H1 (cell line): ENCODE measurements around the gene CHTF18.

Experiments used
- CTCF ChIP-seq, 3 experiments: IDR thresholded peaks; 1 replicate in 2 of 3; 2 replicates in 1 of 3; pipeline versions ENCODE4 v1.5.1 to v1.6.1; 2011; ENCODE audit warnings: low read length in 3 of 3, mild to moderate bottlenecking in 3 of 3, inconsistent platforms in 2 of 3, low read depth in 1 of 3, moderate library complexity in 1 of 3; ENCODE audit not compliant: insufficient read depth in 1 of 3; ENCODE audit errors: control extremely low read depth in 1 of 3
- FOSL1 ChIP-seq: IDR thresholded peaks from 2 replicates; pipeline ENCODE4 v1.6.1; 2011; ENCODE audit warnings: mild to moderate bottlenecking, low read depth, low read length, moderate library complexity; ENCODE audit not compliant: insufficient read depth
- MAFK ChIP-seq: IDR thresholded peaks from 2 replicates; pipeline ENCODE4 v1.6.1; 2012; ENCODE audit warnings: low read depth, mild to moderate bottlenecking, improper control_type of control experiment, low read length
- POLR2A ChIP-seq, 2 experiments: IDR thresholded peaks; 1 replicate in 1 of 2; 2 replicates in 1 of 2; pipeline ENCODE4 v1.6.1; 2011; ENCODE audit warnings: low read depth in 2 of 2, low read length in 2 of 2, mild to moderate bottlenecking in 2 of 2; ENCODE audit errors: control extremely low read depth in 1 of 2
- POLR2AphosphoS5 ChIP-seq: IDR thresholded peaks from 2 replicates; pipeline ENCODE4 v1.6.1; 2011; ENCODE audit warnings: low read depth, low read length
- TCF12 ChIP-seq: IDR thresholded peaks from 2 replicates; pipeline ENCODE4 v1.6.1; 2011; ENCODE audit warnings: low read depth, mild to moderate bottlenecking, low read length

GRCh38 chr16:743794-744500 is 44.5 kb upstream of the CHTF18 start:
- TF ChIP-seq MAFK (no peak), TCF12 (no peak), CTCF (IDR thresholded peaks at IDR 0.05; ENCODE audit: control extremely low read depth in 1 of 3, insufficient read depth in 1 of 3, low read depth in 1 of 3, low read length in 3 of 3) (peak; percentile 44 to 62 (median 52)), FOSL1 (no peak), POLR2AphosphoS5 (no peak), POLR2A (IDR thresholded peaks at IDR 0.05; ENCODE audit: control extremely low read depth in 1 of 2, low read depth in 2 of 2, low read length in 2 of 2) (no peak)
